CD14-positive monocyte (primary cell): Measurements from ENCODE around the gene PTPRH. TPM values are rescaled to one million over a fixed set of nuclear protein-coding genes. Genes with fewer than 3 reads are reported as not detected.

Source experiments
- DNase-seq, 3 donors: peaks; one replicate each; pipeline ENCODE4 v3.0.0-alpha.2; 2011 to 2022
- H2AFZ ChIP-seq: 2 replicates; pipeline ENCODE4 v1.6.0; 2012; ENCODE audit warnings: mild to moderate bottlenecking, low read depth, low read length, inconsistent platforms; ENCODE audit not compliant: insufficient read depth, poor library complexity, severe bottlenecking
- H3K27ac ChIP-seq, 2 donors: 1 replicate in 1 of 2; 2 replicates in 1 of 2; pipeline ENCODE4 v1.5.1; 2012 to 2013; ENCODE audit warnings: low read length in 2 of 2, control low read depth in 1 of 2, inconsistent platforms in 1 of 2, low read depth in 1 of 2, mild to moderate bottlenecking in 1 of 2
- H3K27me3 ChIP-seq, 2 donors: one replicate each; pipeline versions ENCODE4 v1.6.0 to v1.6.1; 2011 to 2013; ENCODE audit warnings: low read length in 2 of 2; ENCODE audit not compliant: control insufficient read depth in 2 of 2, insufficient read depth in 2 of 2
- H3K36me3 ChIP-seq, 2 donors: replicated peaks in 1 of 2; 1 replicate in 1 of 2; 2 replicates in 1 of 2; pipeline versions ENCODE4 v1.5.1 to v1.6.1; 2012 to 2013; ENCODE audit warnings: low read length in 2 of 2, control low read depth in 1 of 2, inconsistent platforms in 1 of 2, mild to moderate bottlenecking in 1 of 2; ENCODE audit not compliant: insufficient read depth in 2 of 2, control insufficient read depth in 1 of 2
- H3K4me1 ChIP-seq, 2 donors: 1 replicate in 1 of 2; 2 replicates in 1 of 2; pipeline versions ENCODE4 v1.5.1 to v1.6.1; 2012 to 2013; ENCODE audit warnings: low read length in 2 of 2, control low read depth in 1 of 2, inconsistent platforms in 1 of 2, mild to moderate bottlenecking in 1 of 2, moderate library complexity in 1 of 2; ENCODE audit not compliant: insufficient read depth in 2 of 2, control insufficient read depth in 1 of 2
- H3K4me2 ChIP-seq: replicated peaks from 2 replicates; pipeline ENCODE3; 2012; ENCODE audit warnings: low read length, moderate library complexity, mild to moderate bottlenecking; ENCODE audit not compliant: poor library complexity, severe bottlenecking; ENCODE audit errors: extremely low read depth
- H3K4me3 ChIP-seq, 3 experiments: fragments of 200-600 bp in 1 of 3; sonication (generic) in 1 of 3; replicated peaks in 1 of 3; 1 replicate in 2 of 3; 2 replicates in 1 of 3; pipeline ENCODE4 v1.5.1; 2011 to 2013; ENCODE audit warnings: low read length in 3 of 3, mild to moderate bottlenecking in 3 of 3, control low read depth in 2 of 3, low read depth in 2 of 3, inconsistent platforms in 1 of 3, moderate library complexity in 1 of 3
- H3K79me2 ChIP-seq: 2 replicates; pipeline ENCODE4 v1.6.0; 2012; ENCODE audit warnings: mild to moderate bottlenecking, control low read depth, inconsistent platforms, low read length, moderate library complexity; ENCODE audit not compliant: insufficient read depth
- H3K9ac ChIP-seq: 2 replicates; pipeline ENCODE4 v1.6.0; 2017; ENCODE audit warnings: low read length, mild to moderate bottlenecking; ENCODE audit not compliant: insufficient read depth, poor library complexity, severe bottlenecking
- H3K9me3 ChIP-seq, 2 donors: replicated peaks in 1 of 2; 1 replicate in 1 of 2; 2 replicates in 1 of 2; pipeline versions ENCODE4 v1.5.1 to v1.6.1; 2012 to 2013; ENCODE audit warnings: low read length in 2 of 2, control low read depth in 1 of 2; ENCODE audit not compliant: control insufficient read depth in 1 of 2, insufficient read depth in 1 of 2
- H4K20me1 ChIP-seq: 2 replicates; pipeline ENCODE4 v1.6.0; 2012; ENCODE audit warnings: mild to moderate bottlenecking, low read length, control low read depth, moderate library complexity; ENCODE audit not compliant: insufficient read depth
- H3K27ac Mint-ChIP-seq, 7 donors: one replicate each; pipeline ENCODE4 v1.8.0; 2020; ENCODE audit warnings: mild to moderate bottlenecking in 7 of 7, mixed read lengths in 7 of 7, moderate library complexity in 6 of 7, inconsistent platforms in 2 of 7
- H3K27me3 Mint-ChIP-seq, 3 donors: one replicate each; pipeline ENCODE4 v1.8.0; 2021 to 2022; ENCODE audit warnings: low read depth in 3 of 3, mild to moderate bottlenecking in 3 of 3, mixed read lengths in 3 of 3, moderate library complexity in 3 of 3, inconsistent platforms in 1 of 3
- H3K36me3 Mint-ChIP-seq, 2 donors: one replicate each; pipeline ENCODE4 v1.8.0; 2020; ENCODE audit warnings: mixed read lengths in 2 of 2, inconsistent platforms in 1 of 2, mild to moderate bottlenecking in 1 of 2
- H3K4me1 Mint-ChIP-seq: one replicate; pipeline ENCODE4 v1.8.0; 2020; ENCODE audit warnings: mild to moderate bottlenecking, mixed read lengths
- H3K4me3 Mint-ChIP-seq, 2 donors: one replicate each; pipeline ENCODE4 v1.8.0; 2020; ENCODE audit warnings: mild to moderate bottlenecking in 2 of 2, mixed read lengths in 2 of 2, moderate library complexity in 1 of 2
- H3K9me3 Mint-ChIP-seq, 7 donors: one replicate each; pipeline ENCODE4 v1.8.0; 2020 to 2022; ENCODE audit warnings: mixed read lengths in 7 of 7, mild to moderate bottlenecking in 6 of 7, moderate library complexity in 6 of 7, inconsistent platforms in 2 of 7
- WGBS: methylation state at CpG from one replicate; pipeline ENCODE4 v1.1.5; 2013; ENCODE audit warnings: missing lambda C conversion rate; ENCODE audit not compliant: insufficient coverage; 5-methylcytosine and 5-hydroxymethylcytosine counted together
- intact Hi-C, 2 donors: fragments of 100-400 bp; cut with micrococcal nuclease; formaldehyde crosslinking; loops; one replicate each; pipeline versions ENCODE4 v1.15.0 to v1.15.1; 2023
- polyA plus RNA-seq, 3 donors: library from polyadenylated mRNA; depleted of rRNA in 1 of 3; unstranded in 2 of 3; stranded (reverse) in 1 of 3; fragments of 300-500 nt in 2 of 3; fragments of >200 nt in 1 of 3; fragmentation: Illumina TruSeq in 2 of 3; gene quantifications; 1 replicate in 2 of 3; 2 replicates in 1 of 3; pipeline ENCODE4 v1.2.3, GENCODE V29; 2012 to 2021
- TF ChIP-seq, protein P1 (sequence below): fragments of 200-600 bp; IDR thresholded peaks from one replicate; pipeline ENCODE4 v1.8.0; 2022; ENCODE audit warnings: antibody characterized with exemption, mild to moderate bottlenecking

PTPRH gene
- polyA plus RNA-seq, 3 donors, result 0.08 to 0.53 TPM; not detected in 1

GRCh38 chr19:55239004-55239403, 29.7 kb upstream of the PTPRH start:
- H3K27ac Mint-ChIP-seq, result no peak overlapping the region
- Histone ChIP-seq H3K9me3 (no peaks in the 10 kb centered on the region), H3K27me3 (no peaks in the 10 kb centered on the region), H3K9ac (no peak overlapping the region), H3K4me2 (no peak overlapping the region), H2AFZ (no peak overlapping the region), H3K4me3 (no peak overlapping the region), H4K20me1 (peaks cover 99% of the 10 kb centered on the region), H3K4me1 (no peaks in the 10 kb centered on the region), H3K27ac (no peak overlapping the region), H3K36me3 (peaks cover 86 to 98% of the 10 kb centered on the region in 2 donors), H3K79me2 (peaks cover 32% of the 10 kb centered on the region)
- TF ChIP-seq, protein P1, sequence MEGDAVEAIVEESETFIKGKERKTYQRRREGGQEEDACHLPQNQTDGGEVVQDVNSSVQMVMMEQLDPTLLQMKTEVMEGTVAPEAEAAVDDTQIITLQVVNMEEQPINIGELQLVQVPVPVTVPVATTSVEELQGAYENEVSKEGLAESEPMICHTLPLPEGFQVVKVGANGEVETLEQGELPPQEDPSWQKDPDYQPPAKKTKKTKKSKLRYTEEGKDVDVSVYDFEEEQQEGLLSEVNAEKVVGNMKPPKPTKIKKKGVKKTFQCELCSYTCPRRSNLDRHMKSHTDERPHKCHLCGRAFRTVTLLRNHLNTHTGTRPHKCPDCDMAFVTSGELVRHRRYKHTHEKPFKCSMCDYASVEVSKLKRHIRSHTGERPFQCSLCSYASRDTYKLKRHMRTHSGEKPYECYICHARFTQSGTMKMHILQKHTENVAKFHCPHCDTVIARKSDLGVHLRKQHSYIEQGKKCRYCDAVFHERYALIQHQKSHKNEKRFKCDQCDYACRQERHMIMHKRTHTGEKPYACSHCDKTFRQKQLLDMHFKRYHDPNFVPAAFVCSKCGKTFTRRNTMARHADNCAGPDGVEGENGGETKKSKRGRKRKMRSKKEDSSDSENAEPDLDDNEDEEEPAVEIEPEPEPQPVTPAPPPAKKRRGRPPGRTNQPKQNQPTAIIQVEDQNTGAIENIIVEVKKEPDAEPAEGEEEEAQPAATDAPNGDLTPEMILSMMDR, result no peak
- peaks cover 0 to 4% (median 0%) of the 10 kb centered on the region in 3 donors for H3K27me3 Mint-ChIP-seq
- DNase-seq, result no peak
- no peak overlapping the region for H3K4me3 Mint-ChIP-seq
- peaks cover 81 to 96% of the 10 kb centered on the region in 2 donors for H3K36me3 Mint-ChIP-seq
- WGBS, result over 99% methylated on average over 11 of the region's 12 CpGs
- H3K9me3 Mint-ChIP-seq, result peaks cover 0 to 3% (median 0%) of the 10 kb centered on the region in 7 donors
- no peaks in the 10 kb centered on the region for H3K4me1 Mint-ChIP-seq
- intact Hi-C loops, result no loop called here

DNA sequence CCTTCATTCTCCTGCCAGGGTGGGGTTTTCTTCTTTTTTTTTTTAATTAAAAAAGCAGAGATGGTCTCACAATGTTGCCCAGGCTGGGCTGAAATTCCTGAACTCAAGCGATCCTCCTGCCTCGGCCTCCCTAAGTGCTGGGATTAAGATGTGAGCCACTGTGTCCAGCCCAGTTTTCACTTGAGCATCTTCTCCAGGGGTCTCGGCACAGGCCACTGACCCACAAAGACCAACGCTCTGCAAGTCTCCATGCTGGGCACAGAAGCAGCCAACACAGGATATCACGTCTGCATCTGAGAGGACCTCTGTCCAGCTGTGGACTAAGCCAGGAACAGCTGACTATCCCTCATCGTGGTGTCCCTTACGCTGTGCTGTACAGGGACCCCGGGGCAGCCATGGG, 28.7 kb upstream of the PTPRH start:
- Histone ChIP-seq H3K27ac (no peak overlapping the region), H3K9ac (no peak overlapping the region), H3K36me3 (peaks cover 84 to 98% of the 10 kb centered on the region in 2 donors), H3K79me2 (peaks cover 36% of the 10 kb centered on the region), H3K27me3 (no peaks in the 10 kb centered on the region), H3K4me2 (no peak overlapping the region), H3K9me3 (no peaks in the 10 kb centered on the region), H4K20me1 (peaks cover 99% of the 10 kb centered on the region), H3K4me1 (no peaks in the 10 kb centered on the region), H2AFZ (no peak overlapping the region), H3K4me3 (no peak overlapping the region)
- WGBS, result 98% methylated on average over 8 of the region's 8 CpGs
- Mint-ChIP-seq H3K4me3 (no peak overlapping the region), H3K36me3 (peaks cover 80 to 96% of the 10 kb centered on the region in 2 donors), H3K9me3 (peaks cover 0 to 3% (median 0%) of the 10 kb centered on the region in 7 donors), H3K27me3 (peaks cover 0 to 4% (median 0%) of the 10 kb centered on the region in 3 donors), H3K4me1 (no peaks in the 10 kb centered on the region), H3K27ac (peak overlapping the region in 1 of 7 donors; percentile 43)
- TF ChIP-seq, protein P1, result no peak
- DNase-seq, result no peak
- intact Hi-C loops, result no loop called here
